ENCODE measurements around the gene CDC14A. TPM values are rescaled to one million over a fixed set of nuclear protein-coding genes. Genes with fewer than 3 reads are reported as not detected.

The CDC14A gene
- total RNA-seq, 4 donors from 2014 or later, result 12.1 to 20.6 (median 16.8) TPM

GRCh38 chr1:100469578-100469977, 117.3 kb downstream of the CDC14A start:
- TF ChIP-seq CTCF (IDR thresholded peaks at IDR 0.05; ENCODE audit: low read depth), result no peak

DNA sequence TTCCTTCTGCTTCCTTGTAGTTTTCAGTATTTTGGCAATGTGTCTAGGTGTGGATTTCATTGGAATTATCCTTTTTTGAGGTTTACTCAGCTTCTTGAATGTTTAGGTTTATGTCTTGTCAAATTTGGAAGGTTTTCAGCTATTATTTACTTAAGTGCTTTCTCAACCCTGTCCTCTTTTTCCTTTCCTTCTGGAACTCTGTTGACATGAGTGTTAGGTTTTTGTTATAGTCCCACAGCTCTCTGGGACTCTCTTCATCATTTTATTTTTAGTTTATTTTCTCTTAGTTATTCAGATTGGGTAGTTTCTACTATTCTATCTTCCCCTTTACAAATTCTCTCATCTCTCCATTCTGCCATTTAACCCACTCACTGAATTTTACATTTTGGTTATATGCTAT, 122.5 kb downstream of the CDC14A start:
- TF ChIP-seq CTCF (IDR thresholded peaks at IDR 0.05; ENCODE audit: low read depth), result no peak

DNA sequence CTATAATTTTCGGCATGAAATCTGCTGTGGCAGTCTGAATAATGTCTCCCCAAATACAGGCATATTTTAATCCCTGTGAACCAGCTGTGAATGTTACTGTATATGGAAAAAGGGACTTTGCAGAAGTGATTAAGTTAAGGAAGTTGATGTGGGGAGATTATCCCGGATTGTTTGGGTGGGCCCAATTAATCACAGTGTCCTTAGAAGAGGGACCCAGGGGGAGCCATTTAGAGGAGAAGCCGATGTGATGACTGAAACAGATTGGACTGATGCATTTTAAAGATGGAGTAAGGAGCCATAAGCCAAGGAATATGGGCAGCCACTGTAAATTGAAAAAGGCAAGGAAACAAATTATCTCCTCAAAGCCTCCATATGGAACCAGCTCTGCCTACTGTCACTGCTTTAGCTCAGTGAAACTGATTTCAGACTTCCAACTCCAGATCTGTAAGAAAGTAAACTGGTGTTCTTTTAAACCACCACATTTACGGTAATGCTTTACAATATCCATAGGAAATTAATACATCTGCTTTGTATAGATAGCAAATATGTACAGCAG, 124.5 kb downstream of the CDC14A start:
- no peak for TF ChIP-seq CTCF (IDR thresholded peaks at IDR 0.05; ENCODE audit: low read depth)

- TF ChIP-seq CTCF (IDR thresholded peaks at IDR 0.05; ENCODE audit: low read depth), result no peak
Observed at GRCh38 chr1:100478816-100479215, 126.5 kb downstream of the CDC14A start.

DNA sequence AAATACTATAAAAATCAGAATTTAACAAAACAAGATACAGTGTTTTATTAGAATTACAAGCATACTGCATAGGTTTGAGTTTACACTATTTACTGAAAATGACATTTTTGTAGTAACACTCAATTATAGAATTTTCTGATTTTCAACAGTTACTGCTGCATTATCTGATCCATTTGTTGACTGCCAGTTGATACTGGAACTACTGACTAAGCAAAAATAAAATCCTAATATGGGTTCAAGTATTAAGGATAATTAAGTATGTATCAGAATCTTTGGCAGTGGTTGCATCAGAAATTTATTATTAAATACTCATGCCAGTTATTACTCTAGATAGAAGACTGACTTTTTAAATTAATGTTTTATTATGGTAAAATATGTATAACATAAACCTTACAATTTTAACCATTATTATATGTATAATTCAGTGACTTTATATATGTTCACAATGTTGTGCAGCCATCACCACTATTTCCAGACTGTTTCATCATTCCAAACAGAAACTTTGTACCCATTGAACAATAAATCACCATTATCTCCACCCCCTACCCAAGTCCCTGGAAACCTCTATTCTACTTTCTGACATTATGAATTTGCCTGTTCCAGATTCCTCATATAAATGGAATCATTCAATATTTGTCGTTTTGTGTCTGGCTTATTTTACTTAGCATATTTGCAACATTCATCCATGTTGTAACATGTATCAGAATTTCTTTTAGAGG, 127.5 kb downstream of the CDC14A start:
- TF ChIP-seq CTCF (IDR thresholded peaks at IDR 0.05; ENCODE audit: low read depth), result no peak

DNA sequence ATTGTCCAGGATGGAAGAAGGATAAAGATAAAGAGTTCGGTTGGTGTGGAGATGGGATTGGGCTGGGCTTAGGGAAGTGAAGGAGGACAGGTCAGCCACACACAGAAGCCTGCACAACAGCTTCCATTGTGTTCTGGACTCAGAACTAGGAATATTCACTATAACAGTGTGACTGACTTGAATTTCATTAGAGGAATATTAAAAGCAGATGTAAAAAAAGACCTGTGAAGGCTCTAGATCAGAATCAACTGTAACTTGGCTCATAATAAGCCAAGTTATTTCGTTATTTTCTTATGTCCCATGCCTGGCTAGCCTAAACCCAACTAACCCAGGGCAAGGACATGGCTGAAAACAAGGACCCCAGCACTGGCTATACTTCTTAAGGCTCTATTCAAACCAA, 129.0 kb downstream of the CDC14A start:
- TF ChIP-seq CTCF (IDR thresholded peaks at IDR 0.05; ENCODE audit: low read depth), result no peak

DNA sequence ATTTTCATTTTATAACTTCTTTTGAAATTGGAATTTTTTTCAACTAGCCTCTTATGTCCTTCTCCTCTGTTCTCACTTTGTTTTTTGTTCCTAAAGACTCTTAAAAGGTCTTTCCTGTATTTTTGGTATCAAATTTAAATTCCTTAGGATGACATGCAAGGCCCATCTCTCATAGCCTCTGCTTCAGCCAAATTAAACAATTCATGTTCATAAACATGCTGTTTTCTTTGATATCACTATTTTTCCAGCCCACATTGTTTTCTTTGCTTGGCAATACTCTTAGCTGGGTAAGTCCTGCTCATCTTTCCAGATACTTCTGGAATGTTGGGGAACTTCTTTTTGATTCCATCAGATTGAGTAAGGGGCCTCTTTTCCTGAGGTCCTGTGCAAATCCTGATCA, 129.9 kb downstream of the CDC14A start:
- no peak for TF ChIP-seq CTCF (IDR thresholded peaks at IDR 0.05; ENCODE audit: low read depth)
